MM.1S (cell line): ENCODE measurements around the gene UBN1.

Experiments
- DNase-seq: peaks from one replicate; pipeline ENCODE4 v3.0.0-alpha.2; 2015
- H2AFZ ChIP-seq: fragments of 300-600 bp; sonication (generic); 2 replicates; pipeline ENCODE4 v1.6.0; 2016; ENCODE audit warnings: antibody characterized with exemption, low read length
- H3F3A ChIP-seq: fragments of 300-600 bp; sonication (generic); 2 replicates; pipeline ENCODE4 v1.6.1; 2016; ENCODE audit warnings: mild to moderate bottlenecking, antibody characterized with exemption, low read length, moderate library complexity, mixed read lengths; ENCODE audit not compliant: insufficient read depth
- H3K27ac ChIP-seq: fragments of 300-600 bp; sonication (generic); 2 replicates; pipeline ENCODE4 v1.5.1; 2016; ENCODE audit warnings: mild to moderate bottlenecking, low read length
- H3K27me3 ChIP-seq: fragments of 300-600 bp; sonication (generic); replicated peaks from 2 replicates; pipeline ENCODE4 v1.6.0; 2016; ENCODE audit warnings: low read length; ENCODE audit not compliant: insufficient read depth
- H3K36me3 ChIP-seq: fragments of 300-600 bp; sonication (generic); replicated peaks from 2 replicates; pipeline ENCODE4 v1.6.1; 2016; ENCODE audit warnings: mild to moderate bottlenecking, low read length, mixed read lengths; ENCODE audit not compliant: insufficient read depth
- H3K4me1 ChIP-seq: fragments of 300-600 bp; sonication (generic); 2 replicates; pipeline ENCODE4 v1.6.1; 2016; ENCODE audit warnings: low read length, mixed read lengths
- H3K4me2 ChIP-seq: fragments of 300-600 bp; sonication (generic); 2 replicates; pipeline ENCODE4 v1.6.0; 2016; ENCODE audit warnings: low read depth, low read length
- H3K4me3 ChIP-seq: fragments of 300-600 bp; sonication (generic); 2 replicates; pipeline ENCODE4 v1.5.1; 2016; ENCODE audit warnings: low read length, mixed read lengths
- H3K79me2 ChIP-seq: fragments of 300-600 bp; sonication (generic); 2 replicates; pipeline ENCODE4 v1.6.1; 2016; ENCODE audit warnings: mixed run types, low read length, mixed read lengths
- H3K9ac ChIP-seq: fragments of 300-600 bp; sonication (generic); 2 replicates; pipeline ENCODE4 v1.6.1; 2016; ENCODE audit warnings: low read length, mixed read lengths
- H3K9me2 ChIP-seq: fragments of 300-600 bp; sonication (generic); replicated peaks from 2 replicates; pipeline ENCODE4 v1.6.1; 2016; ENCODE audit warnings: mild to moderate bottlenecking, low read length, mixed read lengths; ENCODE audit not compliant: insufficient read depth
- H3K9me3 ChIP-seq: fragments of 300-600 bp; sonication (generic); replicated peaks from 2 replicates; pipeline ENCODE4 v1.6.1; 2016; ENCODE audit warnings: mild to moderate bottlenecking, low read length, mixed read lengths; ENCODE audit not compliant: insufficient read depth
- H4K20me1 ChIP-seq: fragments of 300-600 bp; sonication (generic); 2 replicates; pipeline ENCODE4 v1.6.1; 2016; ENCODE audit warnings: mild to moderate bottlenecking, low read length, moderate library complexity, mixed read lengths; ENCODE audit not compliant: insufficient read depth
- EZH2 ChIP-seq: fragments of 300-600 bp; sonication (generic); optimal IDR thresholded peaks from 2 replicates; pipeline ENCODE3; 2017; ENCODE audit warnings: low read depth, mild to moderate bottlenecking, antibody characterized with exemption, low read length, mixed read lengths
- EZH2phosphoT487 ChIP-seq: fragments of 300-600 bp; sonication (generic); IDR thresholded peaks from 2 replicates; pipeline ENCODE4 v1.6.1; 2018; ENCODE audit warnings: antibody characterized with exemption, low read length
- TF ChIP-seq, protein P1 (sequence below): fragments of 300-600 bp; sonication (generic); IDR thresholded peaks from 2 replicates; pipeline ENCODE4 v1.5.1; 2016; ENCODE audit warnings: antibody characterized with exemption, low read length, mixed read lengths

The UBN1 gene

DNA sequence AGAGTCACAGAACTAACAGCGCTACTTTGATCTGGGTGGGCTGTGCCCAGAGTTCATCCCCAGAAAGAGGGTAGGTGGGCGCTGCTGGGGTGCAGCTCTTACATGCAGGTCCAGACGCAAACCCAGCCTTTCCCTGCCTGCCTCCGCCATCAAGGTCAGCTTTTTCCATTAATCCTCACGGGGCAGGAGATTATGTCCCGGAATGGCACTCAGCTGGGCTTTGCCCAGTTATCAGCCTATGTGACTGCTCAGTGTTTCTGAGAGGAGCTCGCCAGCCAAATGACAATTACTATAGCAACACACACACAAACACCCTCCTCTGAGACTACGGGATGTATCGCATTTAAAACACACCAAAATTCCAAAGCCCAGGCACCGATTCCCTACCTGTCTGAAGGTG is 20.3 kb upstream of the UBN1 start:
- Histone ChIP-seq H3K27ac (no peak overlapping the region), H3F3A (no peaks in the 10 kb centered on the region), H3K79me2 (0 out of 2 replicates have a peak, but pooled peaks cover 8% of the 10 kb centered on the region), H3K9ac (no peak overlapping the region), H3K36me3 (peaks cover 19% of the 10 kb centered on the region), H4K20me1 (no peaks in the 10 kb centered on the region), H3K9me2 (no peaks in the 10 kb centered on the region), H3K4me2 (no peak overlapping the region), H3K27me3 (no peaks in the 10 kb centered on the region), H3K4me3 (no peak overlapping the region), H2AFZ (no peak overlapping the region), H3K4me1 (no peaks in the 10 kb centered on the region), H3K9me3 (no peaks in the 10 kb centered on the region)
- no peak for TF ChIP-seq EZH2
- TF ChIP-seq EZH2phosphoT487, result no peak
- TF ChIP-seq, protein P1, sequence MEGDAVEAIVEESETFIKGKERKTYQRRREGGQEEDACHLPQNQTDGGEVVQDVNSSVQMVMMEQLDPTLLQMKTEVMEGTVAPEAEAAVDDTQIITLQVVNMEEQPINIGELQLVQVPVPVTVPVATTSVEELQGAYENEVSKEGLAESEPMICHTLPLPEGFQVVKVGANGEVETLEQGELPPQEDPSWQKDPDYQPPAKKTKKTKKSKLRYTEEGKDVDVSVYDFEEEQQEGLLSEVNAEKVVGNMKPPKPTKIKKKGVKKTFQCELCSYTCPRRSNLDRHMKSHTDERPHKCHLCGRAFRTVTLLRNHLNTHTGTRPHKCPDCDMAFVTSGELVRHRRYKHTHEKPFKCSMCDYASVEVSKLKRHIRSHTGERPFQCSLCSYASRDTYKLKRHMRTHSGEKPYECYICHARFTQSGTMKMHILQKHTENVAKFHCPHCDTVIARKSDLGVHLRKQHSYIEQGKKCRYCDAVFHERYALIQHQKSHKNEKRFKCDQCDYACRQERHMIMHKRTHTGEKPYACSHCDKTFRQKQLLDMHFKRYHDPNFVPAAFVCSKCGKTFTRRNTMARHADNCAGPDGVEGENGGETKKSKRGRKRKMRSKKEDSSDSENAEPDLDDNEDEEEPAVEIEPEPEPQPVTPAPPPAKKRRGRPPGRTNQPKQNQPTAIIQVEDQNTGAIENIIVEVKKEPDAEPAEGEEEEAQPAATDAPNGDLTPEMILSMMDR, result no peak
- no peak for DNase-seq

- Histone ChIP-seq H4K20me1 (no peaks in the 10 kb centered on the region), H3K36me3 (peaks cover 16% of the 10 kb centered on the region; the same call in 1 of the 2 replicates), H2AFZ (no peak overlapping the region), H3K9me2 (no peaks in the 10 kb centered on the region), H3K4me3 (no peak overlapping the region), H3K4me1 (no peaks in the 10 kb centered on the region), H3K4me2 (no peak overlapping the region), H3K27ac (no peak overlapping the region), H3K9me3 (no peaks in the 10 kb centered on the region), H3K79me2 (peaks cover 18% of the 10 kb centered on the region), H3F3A (no peaks in the 10 kb centered on the region), H3K9ac (no peak overlapping the region), H3K27me3 (no peaks in the 10 kb centered on the region)
- DNase-seq, result no peak
- no peak for TF ChIP-seq EZH2
- no peak for TF ChIP-seq EZH2phosphoT487
- TF ChIP-seq, protein P1, result no peak
Measured at GRCh38 chr16:4828567-4829321, 18.5 kb upstream of the UBN1 start.

GRCh38 chr16:4830408-4830807 is 16.9 kb upstream of the UBN1 start:
- peaks cover 16% of the 10 kb centered on the region; the same call in 1 of the 2 replicates for H3K36me3 ChIP-seq
- DNase-seq, result no peak

More at GRCh38 chr16:4830408-4830807, 16.9 kb upstream of the UBN1 start:
- no peaks in the 10 kb centered on the region for H4K20me1 ChIP-seq
- H3K9me2 ChIP-seq, result no peaks in the 10 kb centered on the region
- H3K4me1 ChIP-seq, result no peaks in the 10 kb centered on the region
- TF ChIP-seq EZH2 (no peak), EZH2phosphoT487 (no peak)
- TF ChIP-seq, protein P1, result no peak
- H3K9ac ChIP-seq, result no peak overlapping the region
- no peaks in the 10 kb centered on the region for H3K9me3 ChIP-seq
- peaks cover 30% of the 10 kb centered on the region for H3K79me2 ChIP-seq
- no peaks in the 10 kb centered on the region for H3K27me3 ChIP-seq
- H2AFZ ChIP-seq, result no peak overlapping the region
- H3K4me2 ChIP-seq, result no peak overlapping the region
- no peaks in the 10 kb centered on the region for H3F3A ChIP-seq
- H3K27ac ChIP-seq, result no peak overlapping the region
- no peak overlapping the region for H3K4me3 ChIP-seq
